Mucosa of stomach (tissue), 1 donor: ENCODE data around the gene PNPLA7.
"Not testable (repeated sequence)": the region's sequence is repeated elsewhere in the genome, so short reads cannot be mapped to it uniquely, and the experiment has no call there.

Experiments
- H3K27me3 ChIP-seq: one replicate; pipeline ENCODE4 v1.7.0; 2013; ENCODE audit warnings: mild to moderate bottlenecking, low read length; ENCODE audit not compliant: control insufficient read depth, insufficient read depth
- H3K36me3 ChIP-seq: one replicate; pipeline ENCODE4 v1.7.0; 2013; ENCODE audit warnings: low read length; ENCODE audit not compliant: control insufficient read depth, insufficient read depth
- H3K4me1 ChIP-seq: one replicate; pipeline ENCODE4 v1.7.0; 2013; ENCODE audit warnings: mild to moderate bottlenecking, low read length; ENCODE audit not compliant: control insufficient read depth, insufficient read depth
- H3K4me3 ChIP-seq: one replicate; pipeline ENCODE4 v1.7.0; 2013; ENCODE audit warnings: low read length
- H3K9ac ChIP-seq: one replicate; pipeline ENCODE4 v1.7.0; 2013; ENCODE audit warnings: mild to moderate bottlenecking, low read length, moderate library complexity
- H3K9me3 ChIP-seq: one replicate; pipeline ENCODE4 v1.7.0; 2013; ENCODE audit warnings: mild to moderate bottlenecking, low read length, moderate library complexity; ENCODE audit not compliant: control insufficient read depth
- donor health status: Pancreatic carcinoma.

PNPLA7 gene

DNA sequence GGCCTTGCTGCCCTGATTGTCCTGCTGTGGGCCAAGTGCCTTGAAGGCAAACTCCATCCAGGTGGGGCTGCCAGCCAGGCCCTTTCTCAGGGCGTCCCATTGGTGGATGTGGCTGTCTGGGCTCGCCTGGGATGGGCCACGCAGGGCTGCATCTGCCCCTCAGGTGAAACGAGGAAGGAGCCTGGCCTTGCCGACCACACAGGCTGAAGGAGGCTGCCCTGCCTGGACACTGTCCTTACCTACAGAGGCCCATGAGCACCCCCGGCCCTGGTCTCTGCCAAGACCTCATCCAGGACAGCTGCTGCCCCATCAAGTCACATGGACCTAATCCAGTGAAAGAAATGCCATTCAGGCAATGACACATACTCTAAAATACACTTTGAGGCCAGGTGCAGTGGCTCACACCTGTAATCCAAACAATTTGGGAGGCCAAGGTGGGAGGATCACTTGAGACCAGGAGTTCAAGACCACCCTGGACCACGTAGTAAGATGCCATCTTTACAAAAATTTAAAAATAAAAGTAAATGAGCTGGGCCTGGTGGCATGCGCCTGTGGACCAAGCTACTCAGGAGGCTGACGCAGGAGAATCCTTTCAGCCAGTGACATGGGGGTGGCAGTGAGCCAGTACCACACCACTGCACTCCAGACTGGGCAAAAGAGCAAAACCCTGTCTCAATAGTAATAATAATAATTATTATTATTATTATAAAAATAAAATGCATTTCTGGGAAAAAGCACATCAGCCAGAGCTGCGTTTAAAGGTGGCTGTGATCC lies 33.9 kb downstream of the PNPLA7 start:
- peaks cover 22% of the 10 kb centered on the region for H3K4me1 ChIP-seq

DNA sequence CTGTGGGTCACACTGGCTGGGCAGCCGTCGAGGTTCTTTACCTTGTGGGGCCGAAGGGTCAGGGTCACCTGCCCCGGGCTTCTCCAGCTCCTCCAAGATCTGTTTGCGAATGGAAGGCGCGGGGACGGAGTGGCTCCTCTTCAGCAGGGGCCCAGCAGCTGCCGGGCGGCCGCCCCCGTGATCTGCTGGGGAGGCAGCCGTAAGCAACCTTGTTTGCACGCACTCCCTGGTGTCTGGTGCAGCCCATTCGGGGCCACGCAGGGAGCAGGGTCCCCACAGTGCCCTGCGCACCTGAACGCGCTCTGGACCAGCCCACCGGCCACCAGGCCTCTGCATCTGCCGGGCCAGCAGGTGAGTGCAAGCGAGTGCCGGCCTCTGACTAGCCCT lies 34.9 kb downstream of the PNPLA7 start:
- Histone ChIP-seq H3K9ac (no peak overlapping the region), H3K27me3 (no peaks in the 10 kb centered on the region), H3K4me3 (no peak overlapping the region), H3K36me3 (no peaks in the 10 kb centered on the region), H3K9me3 (no peaks in the 10 kb centered on the region), H3K4me1 (peaks cover 22% of the 10 kb centered on the region)

More for the DNA sequence above, 33.9 kb downstream of the PNPLA7 start:
- Histone ChIP-seq H3K36me3 (peaks cover 5% of the 10 kb centered on the region), H3K27me3 (no peaks in the 10 kb centered on the region), H3K9me3 (no peaks in the 10 kb centered on the region), H3K4me3 (no peak overlapping the region), H3K9ac (no peak overlapping the region)

DNA sequence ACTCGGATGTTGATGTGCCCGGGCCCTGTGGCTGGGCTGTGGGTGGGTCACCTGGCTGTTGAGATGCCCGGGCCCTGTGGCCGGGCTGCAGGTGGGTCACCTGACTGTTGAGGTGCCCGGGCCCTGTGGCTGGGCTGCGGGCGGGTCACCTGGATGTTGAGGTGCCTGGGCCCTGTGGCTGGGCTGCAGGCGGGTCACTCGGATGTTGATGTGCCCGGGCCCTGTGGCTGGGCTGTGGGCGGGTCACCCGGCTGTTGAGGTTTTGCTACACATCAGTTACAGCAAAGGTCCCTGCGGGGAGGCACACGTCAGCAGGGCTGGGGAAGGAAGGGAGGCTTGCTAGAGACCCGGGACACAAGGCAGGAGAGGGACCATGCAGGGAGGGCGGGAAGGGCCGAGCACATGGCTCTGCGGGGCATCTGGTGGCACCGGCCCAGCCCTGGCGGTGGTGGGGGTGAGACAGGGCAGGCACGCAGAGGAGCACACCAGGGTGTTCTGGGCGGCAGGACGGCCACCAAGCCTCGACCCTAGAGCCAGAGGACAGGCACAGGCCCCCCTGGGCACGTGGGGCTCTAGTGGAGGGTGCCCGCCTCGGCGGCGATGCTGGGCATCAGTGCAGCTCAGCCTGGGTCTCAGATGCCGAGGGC lies 35.4 kb downstream of the PNPLA7 start:
- Histone ChIP-seq H3K36me3 (no peaks in the 10 kb centered on the region), H3K27me3 (no peaks in the 10 kb centered on the region), H3K9me3 (no peaks in the 10 kb centered on the region), H3K4me1 (peaks cover 22% of the 10 kb centered on the region), H3K9ac (no peak overlapping the region), H3K4me3 (no peak overlapping the region)

DNA sequence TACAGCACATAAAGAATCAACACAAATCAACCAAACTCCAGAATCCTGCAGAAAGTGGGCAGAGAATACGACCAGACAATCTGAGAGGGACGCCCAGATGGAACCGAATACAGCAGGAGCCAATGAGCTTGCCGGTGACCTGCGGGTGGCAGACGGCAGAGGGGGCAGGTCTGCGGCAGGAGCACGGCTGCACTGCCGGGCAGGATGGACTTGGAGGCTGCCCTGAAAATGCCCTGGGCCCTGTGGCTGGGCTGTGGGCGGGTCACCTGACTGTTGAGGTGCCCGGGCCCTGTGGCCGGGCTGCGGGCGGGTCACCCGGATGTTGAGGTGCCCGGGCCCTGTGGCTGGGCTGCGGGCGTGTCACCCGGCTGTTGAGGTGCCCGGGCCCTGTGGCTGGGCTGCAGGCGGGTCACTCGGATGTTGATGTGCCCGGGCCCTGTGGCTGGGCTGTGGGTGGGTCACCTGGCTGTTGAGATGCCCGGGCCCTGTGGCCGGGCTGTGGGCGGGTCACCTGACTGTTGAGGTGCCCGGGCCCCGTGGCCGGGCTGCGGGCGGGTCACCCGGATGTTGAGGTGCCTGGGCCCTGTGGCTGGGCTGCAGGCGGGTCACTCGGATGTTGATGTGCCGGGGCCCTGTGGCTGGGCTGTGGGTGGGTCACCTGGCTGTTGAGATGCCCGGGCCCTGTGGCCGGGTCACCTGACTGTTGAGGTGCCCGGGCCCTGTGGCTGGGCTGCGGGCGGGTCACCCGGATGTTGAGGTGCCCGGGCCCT lies 36.2 kb downstream of the PNPLA7 start:
- peaks cover 22% of the 10 kb centered on the region for H3K4me1 ChIP-seq
- not testable (repeated sequence) for H3K9me3 ChIP-seq, H3K9ac ChIP-seq, H3K4me3 ChIP-seq, H3K36me3 ChIP-seq, H3K27me3 ChIP-seq

DNA sequence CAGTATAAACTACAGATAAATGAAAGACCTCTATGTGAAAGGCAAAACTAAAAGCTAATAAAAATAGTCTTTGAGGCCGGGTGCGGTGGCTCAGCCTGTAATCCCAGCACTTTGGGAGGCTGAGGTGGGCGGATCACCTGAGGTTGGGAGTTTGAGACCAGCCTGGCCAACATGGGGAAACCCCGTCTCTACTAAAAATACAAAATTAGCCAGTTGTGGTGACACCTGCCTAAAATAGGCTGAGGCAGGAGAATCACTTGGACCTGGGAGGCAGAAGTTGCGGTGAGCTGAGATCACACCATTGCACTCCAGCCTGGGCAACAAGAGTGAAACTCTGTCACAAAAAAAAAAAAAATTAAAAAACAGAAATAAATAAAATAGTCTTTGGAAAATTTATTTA lies 37.1 kb downstream of the PNPLA7 start:
- H3K4me1 ChIP-seq = peaks cover 22% of the 10 kb centered on the region
- not testable (repeated sequence) for H3K36me3 ChIP-seq, H3K9me3 ChIP-seq, H3K4me3 ChIP-seq, H3K27me3 ChIP-seq, H3K9ac ChIP-seq

DNA sequence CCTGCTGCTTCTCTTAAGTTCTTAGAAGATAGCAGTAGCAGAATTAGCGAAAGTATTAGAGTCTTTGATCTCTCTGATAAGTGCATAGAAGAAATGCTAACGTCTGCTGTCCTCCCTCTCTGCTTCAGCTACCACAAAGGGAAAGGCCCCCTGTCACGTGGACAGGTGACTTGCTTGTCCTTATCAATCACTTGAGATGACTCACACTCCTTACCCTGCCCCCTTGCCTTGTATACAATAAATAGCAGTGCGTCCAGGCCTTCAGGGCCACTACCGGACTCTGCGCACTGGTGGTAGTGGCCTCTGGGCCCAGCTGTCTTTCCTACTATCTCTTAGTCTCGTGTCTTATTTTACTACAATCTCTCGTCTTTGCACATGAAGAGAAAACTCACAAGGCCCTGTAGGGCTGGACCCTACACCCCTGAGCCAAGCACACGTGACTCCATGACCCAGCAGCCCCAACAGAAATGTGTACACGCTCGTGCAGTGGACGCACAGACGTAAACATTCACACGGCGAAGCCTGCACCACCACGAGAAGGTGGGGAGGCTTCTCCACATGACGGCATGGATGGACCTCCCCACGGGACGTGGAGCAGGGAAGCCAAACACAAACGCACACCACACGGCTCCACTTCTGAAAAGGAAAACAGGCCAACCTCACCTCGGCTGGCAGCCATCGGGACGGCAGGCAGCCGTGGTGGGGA lies 38.3 kb downstream of the PNPLA7 start:
- Histone ChIP-seq H3K4me3 (no peak overlapping the region), H3K9me3 (no peaks in the 10 kb centered on the region), H3K27me3 (no peaks in the 10 kb centered on the region), H3K36me3 (no peaks in the 10 kb centered on the region), H3K4me1 (peaks cover 22% of the 10 kb centered on the region), H3K9ac (no peak overlapping the region)

DNA sequence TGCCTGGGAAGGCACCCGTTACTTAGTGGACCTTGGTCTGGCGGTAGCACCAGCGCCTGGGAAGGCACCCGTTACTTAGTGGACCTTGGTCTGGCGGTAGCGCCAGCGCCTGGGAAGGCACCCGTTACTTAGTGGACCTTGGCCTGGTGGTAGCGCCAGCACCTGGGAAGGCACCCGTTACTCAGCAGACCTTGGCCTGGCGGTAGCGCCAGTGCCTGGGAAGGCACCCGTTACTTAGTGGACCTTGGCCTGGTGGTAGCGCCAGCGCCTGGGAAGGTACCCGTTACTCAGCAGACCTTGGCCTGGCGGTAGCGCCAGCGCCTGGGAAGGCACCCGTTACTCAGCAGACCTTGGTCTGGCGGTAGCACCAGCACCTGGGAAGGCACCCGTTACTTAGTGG lies 39.1 kb downstream of the PNPLA7 start:
- not testable (repeated sequence) for H3K36me3 ChIP-seq, H3K27me3 ChIP-seq, H3K4me3 ChIP-seq, H3K9ac ChIP-seq, H3K9me3 ChIP-seq
- H3K4me1 ChIP-seq = peaks cover 22% of the 10 kb centered on the region

DNA sequence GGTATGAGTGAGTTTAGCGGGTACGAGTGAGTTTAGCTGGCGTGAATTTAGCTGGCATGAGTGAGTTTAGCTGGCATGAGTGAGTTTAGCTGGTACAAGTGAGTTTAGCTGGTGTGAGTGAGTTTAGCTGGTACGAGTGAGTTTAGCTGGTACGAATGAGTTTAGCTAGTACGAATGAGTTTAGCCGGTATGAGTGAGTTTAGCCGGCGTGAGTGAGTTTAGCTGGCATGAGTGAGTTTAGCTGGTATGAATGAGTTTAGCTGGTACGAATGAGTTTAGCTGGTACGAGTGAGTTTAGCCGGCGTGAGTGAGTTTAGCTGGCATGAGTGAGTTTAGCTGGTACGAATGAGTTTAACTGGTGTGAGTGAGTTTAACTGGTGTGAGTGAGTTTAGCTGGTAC lies 41.0 kb downstream of the PNPLA7 start:
- Histone ChIP-seq H3K9ac (no peak overlapping the region), H3K4me1 (peaks cover 14% of the 10 kb centered on the region), H3K9me3 (no peaks in the 10 kb centered on the region), H3K36me3 (no peaks in the 10 kb centered on the region), H3K27me3 (no peaks in the 10 kb centered on the region), H3K4me3 (no peak overlapping the region)

DNA sequence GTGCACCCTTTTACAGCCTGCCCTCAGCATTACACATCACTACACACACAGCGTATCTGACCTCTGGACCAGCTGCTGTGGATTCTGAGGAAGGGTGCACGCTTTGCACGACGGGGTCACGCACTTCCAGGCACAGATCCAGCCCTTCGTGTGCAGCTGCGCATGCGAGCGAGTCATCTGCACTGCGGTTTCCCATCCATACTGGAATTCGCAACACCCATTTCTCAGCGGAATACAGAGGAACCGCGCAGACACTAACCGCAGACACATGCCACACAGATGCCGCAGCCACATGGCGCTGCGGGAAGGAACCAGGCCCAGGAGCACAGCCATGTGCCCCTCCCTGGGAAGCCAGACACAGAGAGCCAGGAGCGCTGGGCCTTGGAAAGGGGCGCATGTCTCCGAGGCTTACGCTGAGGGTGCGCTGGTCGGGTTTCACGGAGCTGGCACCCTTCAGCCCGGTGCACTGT lies 43.5 kb downstream of the PNPLA7 start:
- Histone ChIP-seq H3K9me3 (no peaks in the 10 kb centered on the region), H3K4me3 (no peak overlapping the region), H3K27me3 (no peaks in the 10 kb centered on the region), H3K9ac (no peak overlapping the region), H3K4me1 (peaks cover 3% of the 10 kb centered on the region), H3K36me3 (no peaks in the 10 kb centered on the region)

DNA sequence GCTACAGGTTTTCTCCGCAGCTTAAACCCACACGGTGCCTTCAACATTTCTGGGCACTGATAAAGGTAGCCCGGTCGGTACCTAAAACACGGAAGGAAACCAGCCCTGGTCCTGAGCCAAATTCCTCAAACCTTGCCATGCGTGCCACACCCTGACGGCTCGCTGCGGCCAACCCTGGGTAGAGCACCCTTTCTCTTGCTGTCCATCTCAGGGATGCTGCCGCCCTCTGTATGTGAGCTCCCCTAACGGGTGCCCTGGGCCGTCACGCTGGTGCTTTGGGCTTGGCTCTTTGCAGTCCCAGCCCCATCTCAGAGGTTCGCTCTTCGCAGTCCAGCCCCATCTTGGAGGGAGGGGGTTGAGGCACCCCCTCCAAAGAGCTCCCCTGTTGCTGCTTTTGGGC lies 43.9 kb downstream of the PNPLA7 start:
- H3K4me1 ChIP-seq = no peaks in the 10 kb centered on the region
- H3K4me3 ChIP-seq = no peak overlapping the region
- no peaks in the 10 kb centered on the region for H3K27me3 ChIP-seq
- H3K9me3 ChIP-seq = no peaks in the 10 kb centered on the region
- no peaks in the 10 kb centered on the region for H3K36me3 ChIP-seq
- no peak overlapping the region for H3K9ac ChIP-seq

DNA sequence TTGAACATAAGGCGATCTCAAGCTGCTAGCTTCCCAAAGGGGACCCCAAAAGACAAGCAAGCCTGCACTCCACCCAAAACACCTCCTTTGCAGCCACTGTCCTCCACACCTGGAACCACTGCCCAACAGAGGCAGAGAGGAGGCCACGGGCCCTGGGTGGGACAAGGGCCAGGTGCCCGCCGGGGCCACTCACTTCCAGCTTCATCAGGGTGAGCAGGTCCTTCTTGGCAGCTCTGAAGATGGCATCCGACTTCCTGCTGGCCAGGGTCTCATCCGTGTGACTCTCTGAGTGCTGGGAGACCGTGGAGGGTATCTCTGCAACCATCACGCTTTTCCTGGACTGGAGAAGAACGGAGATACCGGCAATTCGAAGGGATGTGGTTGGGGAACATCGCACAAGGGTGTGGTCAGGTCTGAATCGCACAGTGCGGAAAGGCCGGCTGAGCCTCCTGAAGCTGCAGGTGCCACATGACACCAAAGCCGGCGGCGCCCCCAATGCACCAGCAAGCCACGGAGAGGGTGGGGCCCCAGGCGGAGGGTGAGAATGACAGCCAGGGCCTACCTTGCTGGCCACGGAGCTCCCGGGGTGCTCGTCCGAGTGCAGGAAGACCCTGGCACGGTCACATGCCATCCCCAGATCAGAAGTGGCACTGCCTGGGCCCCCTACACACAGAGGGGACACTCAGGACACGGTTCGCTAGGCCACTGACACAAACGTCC lies 44.6 kb downstream of the PNPLA7 start:
- H3K9me3 ChIP-seq = no peaks in the 10 kb centered on the region
- no peak overlapping the region for H3K9ac ChIP-seq
- no peak overlapping the region for H3K4me3 ChIP-seq
- H3K36me3 ChIP-seq = no peaks in the 10 kb centered on the region
- H3K4me1 ChIP-seq = no peaks in the 10 kb centered on the region
- H3K27me3 ChIP-seq = no peaks in the 10 kb centered on the region
